Memory B cell (primary cell): ENCODE data around the gene SNAPC1.

ENCODE experiments used
- ATAC-seq: fragments of 150-1000 bp; cut with Tn5 transposase; 2 replicates; pipeline ENCODE4 v1.10.0; 2021; ENCODE audit warnings: low read depth, mild to moderate bottlenecking, moderate library complexity
- DNase-seq, 2 donors: peaks; one replicate each; pipeline ENCODE4 v3.0.0; 2022; ENCODE audit warnings: low spot score in 2 of 2
- H3K27ac Mint-ChIP-seq: one replicate; pipeline ENCODE4 v1.8.0; 2022; ENCODE audit warnings: mild to moderate bottlenecking, moderate library complexity, mixed read lengths
- H3K27me3 Mint-ChIP-seq: one replicate; pipeline ENCODE4 v1.8.0; 2022; ENCODE audit warnings: mixed read lengths
- H3K36me3 Mint-ChIP-seq: one replicate; pipeline ENCODE4 v1.8.0; 2022; ENCODE audit warnings: mild to moderate bottlenecking, mixed read lengths
- H3K4me1 Mint-ChIP-seq: one replicate; pipeline ENCODE4 v1.8.0; 2022; ENCODE audit warnings: mixed read lengths
- H3K4me3 Mint-ChIP-seq: one replicate; pipeline ENCODE4 v1.8.0; 2022; ENCODE audit warnings: mild to moderate bottlenecking, moderate library complexity, mixed read lengths
- H3K9me3 Mint-ChIP-seq: one replicate; pipeline ENCODE4 v1.8.0; 2022; ENCODE audit warnings: mixed read lengths

Gene SNAPC1

DNA sequence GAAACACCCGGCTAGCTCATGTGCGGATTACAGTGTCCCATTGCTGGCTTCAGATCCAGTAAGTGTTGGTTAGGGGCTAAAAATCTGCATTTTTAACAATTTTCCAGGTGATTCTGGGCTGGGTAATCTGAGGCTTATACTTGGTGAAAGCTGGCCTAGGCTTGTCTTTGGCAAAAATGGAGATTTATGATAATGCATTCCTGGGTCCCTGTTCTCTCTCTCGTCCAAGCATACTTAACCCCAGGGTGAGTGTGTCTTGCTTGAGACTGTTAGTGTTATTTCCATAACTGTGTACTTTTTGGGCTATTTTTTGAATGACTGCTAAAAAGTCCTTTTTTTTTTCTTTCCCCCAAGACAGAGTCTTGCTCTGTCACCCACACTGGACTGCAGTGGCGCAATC, 43.2 kb downstream of the SNAPC1 start:
- no peaks in the 10 kb centered on the region for H3K4me1 Mint-ChIP-seq
- no peaks in the 10 kb centered on the region for H3K36me3 Mint-ChIP-seq
- peaks cover 2% of the 10 kb centered on the region for H3K27me3 Mint-ChIP-seq
- H3K27ac Mint-ChIP-seq = no peak overlapping the region
- H3K4me3 Mint-ChIP-seq = no peak overlapping the region
- H3K9me3 Mint-ChIP-seq = no peaks in the 10 kb centered on the region
- no peak for ATAC-seq
- no peak for DNase-seq

DNA sequence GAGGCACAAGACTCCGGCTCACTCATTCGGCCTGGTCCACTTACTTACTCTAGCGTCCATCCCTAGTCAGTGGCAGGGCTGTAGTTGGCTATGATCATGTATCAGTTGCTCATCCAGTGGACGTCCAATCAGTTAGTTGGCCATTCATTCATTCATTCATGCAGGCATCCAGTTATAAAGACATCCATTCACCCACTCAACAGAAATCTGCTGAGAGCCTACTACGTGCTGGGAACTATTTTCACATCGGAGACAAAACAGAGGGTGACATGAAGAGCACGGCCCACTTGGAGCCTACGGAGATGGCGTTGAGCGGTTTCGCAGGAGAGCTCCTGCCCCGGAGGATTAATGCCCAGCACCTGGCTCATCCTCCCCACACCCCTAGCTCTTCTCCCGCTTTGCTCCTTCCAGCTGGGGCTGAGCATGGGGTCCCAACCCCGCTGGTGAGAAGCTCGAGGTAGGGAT, 49.7 kb downstream of the SNAPC1 start:
- peaks cover 20% of the 10 kb centered on the region for H3K27me3 Mint-ChIP-seq
- ATAC-seq (no peak), DNase-seq (no peak)
- peaks cover 9% of the 10 kb centered on the region for H3K4me1 Mint-ChIP-seq
- H3K4me3 Mint-ChIP-seq = peak overlapping the region; percentile 80
- H3K27ac Mint-ChIP-seq = no peak overlapping the region
- H3K36me3 Mint-ChIP-seq = peaks cover 4% of the 10 kb centered on the region
- H3K9me3 Mint-ChIP-seq = no peaks in the 10 kb centered on the region

DNA sequence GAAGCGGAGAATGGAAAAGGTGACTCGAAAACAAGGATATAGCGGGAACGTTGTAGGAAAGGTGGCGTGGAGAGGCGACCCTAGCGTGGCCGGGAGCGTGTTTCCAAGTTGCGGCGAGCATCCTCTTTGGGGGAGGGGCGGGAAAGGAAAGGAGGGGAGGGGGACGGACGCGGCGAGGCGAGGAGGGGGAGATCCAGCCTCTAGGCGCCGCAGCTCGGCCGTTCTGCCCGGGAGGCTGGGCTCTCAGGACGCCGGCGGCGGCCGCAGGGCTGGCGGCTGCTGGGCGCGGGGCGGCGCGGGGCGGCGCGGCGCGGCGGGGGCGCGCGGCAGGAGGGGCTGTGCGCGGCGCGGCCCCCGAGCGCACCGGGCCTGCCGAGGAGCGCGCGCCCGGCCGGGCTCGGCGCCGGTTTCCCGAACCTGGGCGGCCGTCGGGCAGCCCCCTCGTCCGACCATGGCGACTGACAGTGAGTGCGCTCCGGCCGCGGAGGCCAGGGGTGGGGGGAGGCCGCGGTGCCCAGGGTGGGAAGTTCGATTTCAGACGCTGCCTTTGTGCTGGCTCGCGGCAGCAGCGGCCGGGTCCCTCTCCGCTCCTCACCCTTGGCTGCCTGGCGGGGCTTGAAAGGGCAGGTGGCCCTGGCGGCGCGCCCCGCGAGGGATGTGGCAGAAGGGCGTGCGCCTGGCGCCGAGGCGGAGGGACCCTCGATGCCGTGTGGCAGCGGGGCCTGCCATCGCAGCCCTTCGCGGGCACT, 50.3 kb downstream of the SNAPC1 start, which contains the start of gene SYT16:
Gene SYT16 (plus strand): TSS at position 357 of the 749 bp plus-strand sequence.
- H3K9me3 Mint-ChIP-seq = no peaks in the 10 kb centered on the region
- H3K36me3 Mint-ChIP-seq = peaks cover 4% of the 10 kb centered on the region
- H3K4me1 Mint-ChIP-seq = peaks cover 9% of the 10 kb centered on the region
- H3K4me3 Mint-ChIP-seq = peak within 1 kb of the TSS; percentile 80
- peaks cover 22% of the 10 kb centered on the region for H3K27me3 Mint-ChIP-seq
- no peak within 1 kb of the TSS for H3K27ac Mint-ChIP-seq
- DNase-seq = peak in 1 of 2 donors; percentile 13
- ATAC-seq = peak; percentile 29

DNA sequence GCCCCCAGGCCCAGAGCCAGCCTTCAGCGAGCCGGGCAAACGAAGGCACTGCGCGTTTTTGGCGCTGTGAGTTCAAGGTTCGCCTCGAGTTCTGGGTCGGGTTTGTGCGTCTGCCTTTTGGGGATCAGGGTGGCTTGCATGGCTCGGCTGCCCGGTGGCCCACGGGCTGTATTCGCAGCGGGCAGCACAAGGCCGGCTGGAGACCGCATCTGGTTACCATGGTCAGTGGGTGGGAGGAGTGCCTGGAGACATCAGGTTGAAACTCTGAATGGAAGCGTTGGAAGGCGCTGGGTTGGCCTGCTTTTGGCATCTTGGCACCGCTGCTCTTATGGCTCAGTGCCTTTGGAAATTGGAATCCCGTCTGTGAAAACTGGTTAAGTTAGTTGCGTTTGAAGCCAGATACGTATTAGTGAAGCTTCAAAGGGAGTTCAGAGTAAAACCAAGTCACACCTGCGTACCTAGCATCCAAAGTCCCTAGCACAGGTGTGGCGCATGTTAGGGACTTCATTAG, 50.9 kb downstream of the SNAPC1 start:
- Mint-ChIP-seq H3K4me1 (peaks cover 9% of the 10 kb centered on the region), H3K9me3 (no peaks in the 10 kb centered on the region), H3K27me3 (peaks cover 22% of the 10 kb centered on the region), H3K4me3 (peak overlapping the region; percentile 43), H3K36me3 (peaks cover 4% of the 10 kb centered on the region), H3K27ac (no peak overlapping the region)
- DNase-seq (no peak), ATAC-seq (no peak)

DNA sequence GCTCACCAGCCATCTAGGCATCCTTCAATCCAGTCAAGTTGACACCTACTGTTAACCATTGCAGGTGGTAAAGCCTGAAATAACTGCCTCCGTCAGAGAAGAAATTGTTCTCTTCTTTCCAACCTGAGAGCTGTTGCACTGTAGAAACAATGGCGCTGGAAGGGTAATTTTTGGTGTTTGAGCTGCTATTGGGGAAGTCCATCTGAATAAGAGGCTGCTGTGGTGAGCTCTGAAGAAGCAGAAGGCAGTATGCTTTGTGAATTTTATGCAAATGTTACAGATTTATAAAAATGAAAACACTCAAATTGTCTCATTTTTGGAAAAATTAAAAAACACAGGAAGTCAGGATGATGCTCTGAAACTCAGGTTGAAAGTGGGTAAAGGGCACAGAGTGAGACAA, 60.2 kb downstream of the SNAPC1 start:
- H3K27me3 Mint-ChIP-seq = peaks cover 8% of the 10 kb centered on the region
- H3K4me3 Mint-ChIP-seq = no peak overlapping the region
- no peaks in the 10 kb centered on the region for H3K9me3 Mint-ChIP-seq
- H3K27ac Mint-ChIP-seq = no peak overlapping the region
- no peak for DNase-seq
- ATAC-seq = no peak
- no peaks in the 10 kb centered on the region for H3K4me1 Mint-ChIP-seq
- H3K36me3 Mint-ChIP-seq = no peaks in the 10 kb centered on the region

DNA sequence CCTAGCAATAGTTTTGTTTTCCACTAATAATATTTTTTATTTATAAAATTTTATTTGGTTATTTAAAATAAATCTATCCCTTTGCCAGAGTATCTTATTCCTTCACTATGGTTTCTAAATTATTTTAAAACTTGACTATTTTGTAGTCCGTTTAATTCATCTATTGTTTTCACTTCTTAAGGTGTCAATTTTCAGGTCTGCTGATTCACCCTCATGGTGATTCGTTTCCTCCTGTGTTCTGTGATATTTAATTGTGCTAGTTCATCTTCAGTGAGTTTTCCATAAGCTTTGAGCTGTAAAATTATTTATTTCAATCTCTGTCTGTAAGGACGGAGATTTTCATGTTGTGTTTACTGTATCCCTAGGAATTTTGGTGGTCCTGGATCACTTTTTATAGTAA, 70.6 kb downstream of the SNAPC1 start:
- H3K4me1 Mint-ChIP-seq = no peaks in the 10 kb centered on the region
- no peaks in the 10 kb centered on the region for H3K9me3 Mint-ChIP-seq
- H3K4me3 Mint-ChIP-seq = no peak overlapping the region
- H3K27ac Mint-ChIP-seq = no peak overlapping the region
- H3K36me3 Mint-ChIP-seq = no peaks in the 10 kb centered on the region
- DNase-seq (no peak), ATAC-seq (no peak)
- H3K27me3 Mint-ChIP-seq = peaks cover 7% of the 10 kb centered on the region

DNA sequence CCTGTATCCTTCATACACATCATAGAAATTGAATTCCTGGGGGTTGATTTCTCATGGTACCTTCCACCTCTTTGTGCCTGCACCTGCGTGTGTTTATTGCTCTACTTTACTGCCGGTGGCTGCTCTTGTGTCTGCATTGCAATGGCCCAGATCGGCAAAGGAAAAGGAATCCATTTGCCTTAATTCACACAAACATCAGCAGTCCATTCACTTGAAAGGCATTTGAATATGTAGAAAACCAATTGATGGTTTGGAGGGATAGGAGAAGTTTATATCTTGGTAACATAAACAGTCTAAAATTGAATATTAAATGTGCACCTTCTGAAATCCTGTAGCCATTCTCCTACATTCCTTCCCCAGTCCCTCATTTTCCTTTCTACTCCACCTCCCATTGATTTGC, 74.0 kb downstream of the SNAPC1 start:
- no peak for DNase-seq
- Mint-ChIP-seq H3K36me3 (no peaks in the 10 kb centered on the region), H3K27me3 (peaks cover 7% of the 10 kb centered on the region), H3K4me1 (no peaks in the 10 kb centered on the region), H3K9me3 (no peaks in the 10 kb centered on the region), H3K4me3 (no peak overlapping the region), H3K27ac (no peak overlapping the region)
- no peak for ATAC-seq

DNA sequence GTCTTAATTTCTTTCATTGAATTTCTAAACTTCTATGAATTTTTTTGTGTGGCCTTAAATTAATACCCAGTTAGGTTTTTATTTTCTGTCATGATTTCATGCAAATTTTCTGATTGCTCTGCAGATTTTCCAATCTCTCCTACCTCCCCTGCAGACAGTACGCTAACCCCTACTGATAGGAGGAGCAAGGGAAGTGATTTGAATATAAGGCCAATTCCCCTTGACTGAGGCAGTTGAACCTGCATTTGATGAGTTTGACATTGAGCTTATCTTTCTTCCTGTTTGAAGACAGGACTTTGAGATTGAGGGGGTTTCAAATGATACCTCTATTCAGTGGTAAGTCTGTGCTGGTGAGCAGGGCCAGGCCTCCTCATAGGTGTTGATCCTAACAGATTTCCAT, 74.6 kb downstream of the SNAPC1 start:
- DNase-seq = no peak
- H3K4me1 Mint-ChIP-seq = no peaks in the 10 kb centered on the region
- ATAC-seq = no peak
- peaks cover 7% of the 10 kb centered on the region for H3K27me3 Mint-ChIP-seq
- no peaks in the 10 kb centered on the region for H3K36me3 Mint-ChIP-seq
- H3K4me3 Mint-ChIP-seq = no peak overlapping the region
- H3K9me3 Mint-ChIP-seq = no peaks in the 10 kb centered on the region
- no peak overlapping the region for H3K27ac Mint-ChIP-seq

DNA sequence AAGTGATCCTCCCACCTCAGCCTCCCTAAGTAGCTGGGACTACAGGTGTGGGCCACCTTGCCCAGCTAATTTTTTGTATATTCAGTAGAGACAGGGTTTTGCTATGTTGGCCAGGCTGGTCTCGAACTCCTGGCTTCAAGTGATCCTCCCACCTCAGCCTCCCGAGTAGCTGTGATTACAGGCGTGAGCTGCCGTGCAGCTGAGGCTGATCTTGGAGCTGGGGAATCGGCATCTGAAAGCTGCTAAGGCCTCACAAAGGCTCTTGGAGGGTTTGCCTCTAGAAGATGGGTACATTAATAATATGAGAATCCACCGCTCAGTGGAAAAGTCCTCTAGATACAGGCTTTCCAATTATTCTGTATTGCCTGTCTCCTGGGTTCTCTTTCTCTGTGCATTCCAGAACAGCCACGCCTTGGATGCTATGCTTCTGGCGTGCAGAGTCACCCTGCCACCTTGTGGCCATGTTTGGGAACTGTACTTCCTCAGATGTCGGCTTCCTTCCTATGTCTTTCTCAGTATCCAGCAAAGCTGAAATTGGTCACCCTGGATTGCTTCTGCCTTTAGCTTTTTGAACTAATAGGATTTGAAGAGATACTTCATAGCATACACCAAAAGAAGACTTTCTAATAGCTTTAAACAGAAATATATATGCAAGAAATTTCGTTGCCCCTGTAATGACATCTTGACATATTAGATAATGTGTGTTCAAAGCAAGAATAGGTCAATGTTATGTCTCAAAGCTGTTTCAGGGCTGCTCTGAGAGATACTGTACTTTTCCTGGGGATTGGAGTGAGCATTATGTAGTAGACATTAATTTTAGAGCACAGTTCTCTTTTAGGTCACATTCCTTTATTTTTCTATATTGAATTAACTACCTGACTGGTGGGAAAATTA, 75.4 kb downstream of the SNAPC1 start:
- H3K36me3 Mint-ChIP-seq = no peaks in the 10 kb centered on the region
- ATAC-seq = peak; percentile 93
- peak; percentile 69 to 72 for DNase-seq
- no peaks in the 10 kb centered on the region for H3K4me1 Mint-ChIP-seq
- no peak overlapping the region for H3K4me3 Mint-ChIP-seq
- no peak overlapping the region for H3K27ac Mint-ChIP-seq
- H3K9me3 Mint-ChIP-seq = no peaks in the 10 kb centered on the region
- peaks cover 5% of the 10 kb centered on the region for H3K27me3 Mint-ChIP-seq

DNA sequence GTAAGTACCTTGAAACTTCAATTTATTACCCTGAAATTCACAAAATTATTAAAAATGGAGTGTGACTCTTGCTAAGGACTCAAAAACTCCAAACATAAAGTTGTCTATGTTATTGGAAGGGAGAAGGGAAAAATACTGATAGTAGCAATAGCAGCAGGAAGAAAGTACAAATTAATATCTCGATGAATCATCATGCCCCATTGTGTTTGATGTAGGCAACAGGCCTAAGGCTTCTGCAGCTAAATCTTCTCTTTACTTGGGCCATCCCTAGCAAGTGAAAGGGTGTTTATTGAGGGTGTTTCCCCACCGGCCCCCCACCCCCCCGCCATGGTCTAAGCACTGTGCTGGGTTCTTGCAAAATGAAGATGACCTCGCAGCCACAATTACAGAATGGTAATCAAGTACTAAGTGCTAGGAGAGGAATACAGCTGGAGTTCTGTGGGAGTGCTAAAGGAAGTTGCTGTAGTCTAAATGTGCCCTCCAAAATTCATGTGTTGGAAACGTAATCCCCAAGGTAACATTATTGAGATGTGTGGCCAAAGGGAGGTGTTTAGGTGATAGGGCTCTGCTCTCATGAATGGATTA, 76.5 kb downstream of the SNAPC1 start:
- ATAC-seq (no peak), DNase-seq (no peak)
- H3K27me3 Mint-ChIP-seq = peaks cover 5% of the 10 kb centered on the region
- no peak overlapping the region for H3K4me3 Mint-ChIP-seq
- H3K4me1 Mint-ChIP-seq = no peaks in the 10 kb centered on the region
- no peaks in the 10 kb centered on the region for H3K9me3 Mint-ChIP-seq
- H3K36me3 Mint-ChIP-seq = no peaks in the 10 kb centered on the region
- H3K27ac Mint-ChIP-seq = no peak overlapping the region

DNA sequence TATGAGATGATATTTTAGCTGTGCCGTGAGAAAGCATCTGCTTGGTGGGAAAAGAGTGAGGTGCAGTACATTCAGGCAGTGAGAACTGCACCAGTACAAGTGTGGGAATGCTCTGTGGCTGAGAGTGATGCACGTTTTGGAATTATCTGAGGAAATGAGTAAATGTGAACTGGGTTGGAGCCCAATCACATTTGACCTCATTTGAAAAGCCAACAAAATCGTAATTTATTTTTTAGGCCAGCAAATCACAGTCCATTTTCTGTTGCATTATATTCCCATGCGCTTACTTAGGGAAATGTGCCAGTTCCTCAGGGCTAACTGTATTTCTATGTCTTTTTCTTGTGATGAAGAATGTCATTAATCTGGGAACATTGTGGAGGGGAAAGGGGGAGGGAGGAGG, 77.3 kb downstream of the SNAPC1 start:
- Mint-ChIP-seq H3K27me3 (peaks cover 5% of the 10 kb centered on the region), H3K4me3 (no peak overlapping the region), H3K27ac (no peak overlapping the region), H3K4me1 (no peaks in the 10 kb centered on the region), H3K9me3 (no peaks in the 10 kb centered on the region), H3K36me3 (no peaks in the 10 kb centered on the region)
- ATAC-seq = no peak
- no peak for DNase-seq

DNA sequence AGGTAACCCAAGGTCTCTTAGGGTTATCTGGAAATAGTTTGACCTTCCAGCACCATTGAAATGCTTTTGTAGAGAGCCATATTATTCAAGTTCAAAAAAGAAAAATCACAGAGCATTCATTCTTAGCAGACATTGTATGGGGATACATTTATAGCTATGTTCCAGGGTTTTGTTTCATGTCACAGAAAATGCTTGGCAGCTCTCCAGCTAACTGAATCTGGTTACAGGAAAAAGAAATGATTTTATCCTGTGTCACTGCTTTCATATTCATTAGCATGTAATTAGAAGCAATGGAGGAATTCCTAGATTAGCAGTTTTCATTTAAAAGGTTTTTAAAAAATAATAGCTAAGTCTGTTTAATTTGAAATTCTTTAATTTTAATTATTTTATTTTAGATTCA, 78.9 kb downstream of the SNAPC1 start:
- no peaks in the 10 kb centered on the region for H3K27me3 Mint-ChIP-seq
- no peak overlapping the region for H3K4me3 Mint-ChIP-seq
- no peak overlapping the region for H3K27ac Mint-ChIP-seq
- no peaks in the 10 kb centered on the region for H3K36me3 Mint-ChIP-seq
- DNase-seq (no peak), ATAC-seq (no peak)
- no peaks in the 10 kb centered on the region for H3K9me3 Mint-ChIP-seq
- no peaks in the 10 kb centered on the region for H3K4me1 Mint-ChIP-seq
